IMR-90 (cell line): ENCODE data around the gene B3GALNT1. TPM values are rescaled to one million over a fixed set of nuclear protein-coding genes. Genes with fewer than 3 reads are reported as not detected.

Source experiments
- ATAC-seq: fragments of 200-7000 bp; cut with Tn5 transposase; 2 replicates; pipeline ENCODE4 v1.9.1; 2020; ENCODE audit warnings: low read depth, mild to moderate bottlenecking, moderate library complexity
- BruUV-seq: library from RNA; stranded (reverse); fragments of 400-500 nt; replicated peaks from 2 replicates; lab custom pipeline; 2021; lab: Mats Ljungman, UMichigan
- CTCF ChIA-PET: fragments of 300-600 bp; formaldehyde crosslinking; extraction: SDS; loops from one replicate; lab custom pipeline; 2021; ENCODE audit warnings: antibody characterized with exemption; lab: Yijun Ruan, JAX
- POLR2A ChIA-PET: fragments of 300-600 bp; sonication (Branson Sonifier 250); formaldehyde crosslinking; loops from one replicate; lab custom pipeline; 2022; ENCODE audit warnings: antibody characterized with exemption; ENCODE audit not compliant: unreplicated experiment; lab: Charles Lee
- DNase-seq: peaks from one replicate; pipeline ENCODE4 v3.0.0; 2013
- H2AFZ ChIP-seq: replicated peaks from 2 replicates; pipeline ENCODE3; 2013; ENCODE audit warnings: low read length, mild to moderate bottlenecking; ENCODE audit not compliant: poor library complexity
- H2AK5ac ChIP-seq: 2 replicates; pipeline ENCODE4 v1.6.1; 2013; ENCODE audit warnings: low read depth, low read length, inconsistent platforms
- H2AK9ac ChIP-seq: replicated peaks from 2 replicates; pipeline ENCODE3; 2013; ENCODE audit warnings: mild to moderate bottlenecking, low read depth, low read length, moderate library complexity; ENCODE audit not compliant: poor library complexity
- H2BK120ac ChIP-seq: 2 replicates; pipeline ENCODE4 v1.6.1; 2013; ENCODE audit warnings: low read depth, low read length, inconsistent platforms
- H2BK15ac ChIP-seq: 3 replicates; pipeline ENCODE4 v1.6.1; 2013; ENCODE audit warnings: low read depth, low read length, inconsistent platforms
- H2BK20ac ChIP-seq: 2 replicates; pipeline ENCODE4 v1.6.1; 2013; ENCODE audit warnings: low read depth, mild to moderate bottlenecking, inconsistent platforms, low read length, moderate library complexity
- H2BK5ac ChIP-seq: 2 replicates; pipeline ENCODE4 v1.6.1; 2013; ENCODE audit warnings: mild to moderate bottlenecking, low read depth, low read length, inconsistent platforms; ENCODE audit not compliant: poor library complexity, severe bottlenecking
- H3K14ac ChIP-seq: replicated peaks from 2 replicates; pipeline ENCODE4 v1.6.1; 2013; ENCODE audit warnings: low read depth, low read length, inconsistent platforms
- H3K18ac ChIP-seq: 2 replicates; pipeline ENCODE4 v1.6.1; 2013; ENCODE audit warnings: low read depth, low read length, control low read depth
- H3K23ac ChIP-seq: 2 replicates; pipeline ENCODE4 v1.6.1; 2013; ENCODE audit warnings: low read depth, low read length, inconsistent platforms
- H3K27ac ChIP-seq: 2 replicates; pipeline ENCODE4 v1.5.1; 2013; ENCODE audit warnings: mild to moderate bottlenecking, control low read depth, low read length; ENCODE audit not compliant: insufficient read depth
- H3K27me3 ChIP-seq: 2 replicates; pipeline ENCODE4 v1.6.1; 2013; ENCODE audit warnings: low read length; ENCODE audit not compliant: control insufficient read depth, insufficient read depth
- H3K36me3 ChIP-seq: 2 replicates; pipeline ENCODE4 v1.6.1; 2013; ENCODE audit warnings: low read length, mixed read lengths; ENCODE audit not compliant: control insufficient read depth, insufficient read depth
- H3K4ac ChIP-seq: 2 replicates; pipeline ENCODE4 v1.6.1; 2013; ENCODE audit warnings: low read depth, low read length, inconsistent platforms
- H3K4me1 ChIP-seq: 2 replicates; pipeline ENCODE4 v1.6.1; 2013; ENCODE audit warnings: low read length, mixed read lengths; ENCODE audit not compliant: control insufficient read depth, insufficient read depth
- H3K4me2 ChIP-seq: 2 replicates; pipeline ENCODE4 v1.6.1; 2013; ENCODE audit warnings: low read depth, mild to moderate bottlenecking, control low read depth, low read length, moderate library complexity
- H3K4me3 ChIP-seq: 2 replicates; pipeline ENCODE4 v1.5.1; 2013; ENCODE audit warnings: low read depth, mild to moderate bottlenecking, control low read depth, low read length, moderate library complexity; ENCODE audit not compliant: insufficient read depth
- H3K56ac ChIP-seq: 2 replicates; pipeline ENCODE4 v1.6.1; 2013; ENCODE audit warnings: low read length, inconsistent platforms; ENCODE audit not compliant: insufficient read depth; ENCODE audit errors: extremely low read depth
- H3K79me1 ChIP-seq, 2 experiments: 2 replicates each; pipeline ENCODE4 v1.6.1; 2013; ENCODE audit warnings: low read length in 2 of 2, inconsistent platforms in 1 of 2, low read depth in 1 of 2
- H3K9ac ChIP-seq: 2 replicates; pipeline ENCODE4 v1.6.1; 2013; ENCODE audit warnings: low read depth, low read length, control low read depth
- H3K9me1 ChIP-seq: 2 replicates; pipeline ENCODE4 v1.6.1; 2013; ENCODE audit warnings: low read length, inconsistent platforms; ENCODE audit not compliant: insufficient read depth
- H3K9me3 ChIP-seq: 2 replicates; pipeline ENCODE4 v1.6.1; 2013; ENCODE audit warnings: low read length; ENCODE audit not compliant: control insufficient read depth, insufficient read depth
- H4K20me1 ChIP-seq: 2 replicates; pipeline ENCODE4 v1.6.1; 2013; ENCODE audit warnings: low read length, inconsistent platforms; ENCODE audit not compliant: insufficient read depth
- H4K5ac ChIP-seq: 2 replicates; pipeline ENCODE4 v1.6.1; 2013; ENCODE audit warnings: mild to moderate bottlenecking, low read depth, low read length, control low read depth
- H4K8ac ChIP-seq, 2 experiments: 2 replicates each; pipeline ENCODE4 v1.6.1; 2013; ENCODE audit warnings: low read depth in 2 of 2, low read length in 2 of 2, control low read depth in 1 of 2, inconsistent platforms in 1 of 2
- H4K91ac ChIP-seq: 2 replicates; pipeline ENCODE4 v1.6.1; 2013; ENCODE audit warnings: low read depth, low read length, inconsistent platforms; ENCODE audit not compliant: insufficient read depth
- BHLHE40 ChIP-seq: fragments of 150-350 bp; IDR thresholded peaks from 2 replicates; pipeline ENCODE4 v1.6.1; 2016; ENCODE audit warnings: mild to moderate bottlenecking, low read depth, low read length
- CHD1 ChIP-seq: IDR thresholded peaks from 2 replicates; pipeline ENCODE4 v1.6.1; 2012; ENCODE audit warnings: low read depth, low read length, improper control_type of control experiment
- FOS ChIP-seq: fragments of 150-350 bp; IDR thresholded peaks from 2 replicates; pipeline ENCODE4 v1.6.1; 2016; ENCODE audit warnings: low read depth, low read length
- MAFK ChIP-seq: IDR thresholded peaks from 2 replicates; pipeline ENCODE4 v1.6.1; 2012; ENCODE audit warnings: low read depth, low read length, improper control_type of control experiment
- MXI1 ChIP-seq: IDR thresholded peaks from 2 replicates; pipeline ENCODE4 v1.6.1; 2012; ENCODE audit warnings: low read depth, mild to moderate bottlenecking, low read length, moderate library complexity, borderline replicate concordance
- NFE2L2 ChIP-seq: fragments of 150-350 bp; IDR thresholded peaks from 2 replicates; pipeline ENCODE4 v1.6.1; 2016; ENCODE audit warnings: low read depth, mild to moderate bottlenecking, low read length
- RAD21 ChIP-seq: IDR thresholded peaks from 2 replicates; pipeline ENCODE4 v1.6.1; 2012; ENCODE audit warnings: low read length, improper control_type of control experiment
- RCOR1 ChIP-seq: IDR thresholded peaks from 2 replicates; pipeline ENCODE4 v1.6.1; 2012; ENCODE audit warnings: mild to moderate bottlenecking, low read length, improper control_type of control experiment; ENCODE audit not compliant: insufficient replicate concordance
- RFX5 ChIP-seq: IDR thresholded peaks from 2 replicates; pipeline ENCODE4 v1.8.0; 2012; ENCODE audit warnings: low read depth, mild to moderate bottlenecking, low read length, moderate library complexity
- SMC3 ChIP-seq: fragments of 150-350 bp; IDR thresholded peaks from 2 replicates; pipeline ENCODE4 v1.6.1; 2016; ENCODE audit warnings: low read depth, mild to moderate bottlenecking, antibody characterized with exemption, low read length, moderate library complexity
- WGBS, 2 experiments: methylation state at CpG; one replicate each; pipeline versions ENCODE4 v1.1.5 to v1.1.7; 2013; ENCODE audit warnings: missing lambda C conversion rate in 2 of 2; ENCODE audit not compliant: insufficient read length in 1 of 2; ENCODE audit errors: extremely low coverage in 2 of 2; 5-methylcytosine and 5-hydroxymethylcytosine counted together
- dilution Hi-C: fragments of 300-500 bp; cut with HindIII; formaldehyde crosslinking; loops from one replicate; pipeline ENCODE4 v1.14.3; 2018; ENCODE audit warnings: low sequenced_read_pairs; ENCODE audit not compliant: unreplicated experiment
- in situ Hi-C: fragments of 300-500 bp; cut with MboI; formaldehyde crosslinking; loops from 3 replicates; pipeline ENCODE4 v1.14.3; 2019; ENCODE audit warnings: low sequenced_read_pairs, inconsistent platforms, mixed read lengths
- intact Hi-C: fragments of 100-400 bp; cut with micrococcal nuclease; formaldehyde crosslinking; loops from 2 replicates; pipeline ENCODE4 v1.10.0; 2022
- polyA plus RNA-seq, 3 experiments: library from polyadenylated mRNA; depleted of rRNA; stranded (reverse); fragments of >200 nt; gene quantifications; 2 replicates each; pipeline ENCODE4 v1.2.3, GENCODE V29; 2012; ENCODE audit warnings: low replicate concordance in 1 of 3
- total RNA-seq: library from RNA; depleted of rRNA; stranded (reverse); fragments of >200 nt; gene quantifications from 2 replicates; pipeline ENCODE4 v1.2.3, GENCODE V29; 2012
- TF ChIP-seq, protein P1 (sequence below): conservative IDR thresholded peaks from 2 replicates; pipeline ENCODE4 v1.5.1; 2012; ENCODE audit warnings: mild to moderate bottlenecking, low read depth, low read length, improper control_type of control experiment
- TF ChIP-seq, protein P2 (sequence below): fragments of 150-350 bp; IDR thresholded peaks from 2 replicates; pipeline ENCODE4 v1.6.1; 2017; ENCODE audit warnings: mild to moderate bottlenecking, antibody characterized with exemption, low read length, low read depth
- TF ChIP-seq, protein P3 (sequence below): fragments of 150-350 bp; IDR thresholded peaks from 2 replicates; pipeline ENCODE4 v1.6.1; 2016; ENCODE audit warnings: low read depth, mild to moderate bottlenecking, low read length, moderate library complexity, borderline replicate concordance

B3GALNT1 gene
- total and polyA plus RNA-seq, 2 of the 4 experiments (the other 2 are of a cell fraction): 5.6 to 8.2 TPM

DNA sequence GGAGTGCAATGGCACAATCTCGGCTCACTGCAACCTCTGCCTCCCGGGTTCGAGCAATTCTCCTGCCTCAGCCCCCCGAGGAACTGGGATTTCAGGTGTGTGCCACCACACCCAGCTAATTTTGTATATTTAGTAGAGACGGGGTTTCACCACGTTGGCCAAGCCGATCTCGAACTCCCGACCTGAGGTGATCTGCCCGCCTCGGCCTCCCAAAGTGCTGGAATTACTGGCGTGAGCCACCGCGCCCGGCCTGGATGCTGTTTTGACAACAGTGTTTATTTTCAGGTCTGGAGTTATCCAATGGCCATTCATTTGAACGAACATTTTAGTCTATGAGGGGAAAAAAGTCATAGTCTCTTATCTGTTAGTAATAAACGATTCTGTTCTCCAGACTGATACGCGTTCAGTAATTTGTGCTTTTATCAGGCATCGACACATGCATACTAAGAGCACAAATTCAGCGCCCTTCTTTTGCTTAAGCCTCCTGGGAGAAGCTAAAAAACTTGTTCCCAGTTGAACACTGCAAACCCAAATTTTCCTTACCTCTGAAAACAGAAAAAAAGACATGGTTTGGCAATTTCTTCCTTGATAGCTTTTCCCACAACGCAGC is 1.3 kb downstream of the B3GALNT1 start:
- H3K18ac ChIP-seq: no peak overlapping the region
- dilution Hi-C loops (no loop called here), intact Hi-C loops (loop anchor here (2.0 to 5.0 kb wide), 2 partner anchors 117 to 168 kb away; partner anchors contain the start of gene NMD3), in situ Hi-C loops (no loop called here)
- ChIA-PET POLR2A (no interaction called here), CTCF (no interaction called here)
- no peak overlapping the region for H4K91ac ChIP-seq
- 0 out of 2 replicates have a peak, but pooled peaks cover 2% of the 10 kb centered on the region for H3K36me3 ChIP-seq
- no peaks in the 10 kb centered on the region for H3K4me1 ChIP-seq
- H3K56ac ChIP-seq: no peak overlapping the region
- 86% methylated on average over 7 of the region's 22 CpGs; no CpG with 5 or more reads in 1 of the 2 experiments for WGBS, 2 experiments
- peak overlapping the region; percentile 22 for H3K9ac ChIP-seq
- peak overlapping the region; percentile 86 for H3K4me3 ChIP-seq
- H2AK9ac ChIP-seq: no peak overlapping the region
- H2BK15ac ChIP-seq: no peak overlapping the region
- ATAC-seq (no peak), DNase-seq (no peak)
- no peak overlapping the region for H3K27ac ChIP-seq
- no peak overlapping the region for H4K8ac ChIP-seq
- no peaks in the 10 kb centered on the region for H3K27me3 ChIP-seq
- no peak overlapping the region for H3K4ac ChIP-seq
- no TSS peak for BruUV-seq
- no peaks in the 10 kb centered on the region for H3K79me1 ChIP-seq
- H4K20me1 ChIP-seq: no peaks in the 10 kb centered on the region
- H2AFZ ChIP-seq: peak overlapping the region; percentile 96
- no peak for TF ChIP-seq RCOR1
- TF ChIP-seq, protein P1, sequence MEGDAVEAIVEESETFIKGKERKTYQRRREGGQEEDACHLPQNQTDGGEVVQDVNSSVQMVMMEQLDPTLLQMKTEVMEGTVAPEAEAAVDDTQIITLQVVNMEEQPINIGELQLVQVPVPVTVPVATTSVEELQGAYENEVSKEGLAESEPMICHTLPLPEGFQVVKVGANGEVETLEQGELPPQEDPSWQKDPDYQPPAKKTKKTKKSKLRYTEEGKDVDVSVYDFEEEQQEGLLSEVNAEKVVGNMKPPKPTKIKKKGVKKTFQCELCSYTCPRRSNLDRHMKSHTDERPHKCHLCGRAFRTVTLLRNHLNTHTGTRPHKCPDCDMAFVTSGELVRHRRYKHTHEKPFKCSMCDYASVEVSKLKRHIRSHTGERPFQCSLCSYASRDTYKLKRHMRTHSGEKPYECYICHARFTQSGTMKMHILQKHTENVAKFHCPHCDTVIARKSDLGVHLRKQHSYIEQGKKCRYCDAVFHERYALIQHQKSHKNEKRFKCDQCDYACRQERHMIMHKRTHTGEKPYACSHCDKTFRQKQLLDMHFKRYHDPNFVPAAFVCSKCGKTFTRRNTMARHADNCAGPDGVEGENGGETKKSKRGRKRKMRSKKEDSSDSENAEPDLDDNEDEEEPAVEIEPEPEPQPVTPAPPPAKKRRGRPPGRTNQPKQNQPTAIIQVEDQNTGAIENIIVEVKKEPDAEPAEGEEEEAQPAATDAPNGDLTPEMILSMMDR: no peak
- TF ChIP-seq CHD1: no peak
- no peak for TF ChIP-seq RFX5
- TF ChIP-seq, protein P2, sequence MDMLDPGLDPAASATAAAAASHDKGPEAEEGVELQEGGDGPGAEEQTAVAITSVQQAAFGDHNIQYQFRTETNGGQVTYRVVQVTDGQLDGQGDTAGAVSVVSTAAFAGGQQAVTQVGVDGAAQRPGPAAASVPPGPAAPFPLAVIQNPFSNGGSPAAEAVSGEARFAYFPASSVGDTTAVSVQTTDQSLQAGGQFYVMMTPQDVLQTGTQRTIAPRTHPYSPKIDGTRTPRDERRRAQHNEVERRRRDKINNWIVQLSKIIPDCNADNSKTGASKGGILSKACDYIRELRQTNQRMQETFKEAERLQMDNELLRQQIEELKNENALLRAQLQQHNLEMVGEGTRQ: no peak
- no peak for TF ChIP-seq BHLHE40
- TF ChIP-seq FOS: no peak
- no peak for TF ChIP-seq RAD21
- TF ChIP-seq MAFK: no peak
- no peak for TF ChIP-seq MXI1
- no peak for TF ChIP-seq SMC3
- TF ChIP-seq NFE2L2: no peak
- TF ChIP-seq, protein P3, sequence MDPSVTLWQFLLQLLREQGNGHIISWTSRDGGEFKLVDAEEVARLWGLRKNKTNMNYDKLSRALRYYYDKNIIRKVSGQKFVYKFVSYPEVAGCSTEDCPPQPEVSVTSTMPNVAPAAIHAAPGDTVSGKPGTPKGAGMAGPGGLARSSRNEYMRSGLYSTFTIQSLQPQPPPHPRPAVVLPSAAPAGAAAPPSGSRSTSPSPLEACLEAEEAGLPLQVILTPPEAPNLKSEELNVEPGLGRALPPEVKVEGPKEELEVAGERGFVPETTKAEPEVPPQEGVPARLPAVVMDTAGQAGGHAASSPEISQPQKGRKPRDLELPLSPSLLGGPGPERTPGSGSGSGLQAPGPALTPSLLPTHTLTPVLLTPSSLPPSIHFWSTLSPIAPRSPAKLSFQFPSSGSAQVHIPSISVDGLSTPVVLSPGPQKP: no peak
- H3K23ac ChIP-seq: peak overlapping the region; percentile 61
- no peak overlapping the region for H4K5ac ChIP-seq
- no peak overlapping the region for H3K14ac ChIP-seq
- H3K9me1 ChIP-seq: no peaks in the 10 kb centered on the region; the same call in 1 of the 2 replicates
- H2BK20ac ChIP-seq: no peak overlapping the region
- H2AK5ac ChIP-seq: no peak overlapping the region
- H2BK120ac ChIP-seq: no peak overlapping the region
- H3K4me2 ChIP-seq: peak overlapping the region; percentile 65
- H3K9me3 ChIP-seq: no peaks in the 10 kb centered on the region
- no peak overlapping the region for H2BK5ac ChIP-seq
